ENCODE data around the gene PCBP3. TPM values are rescaled to one million over a fixed set of nuclear protein-coding genes. Genes with fewer than 3 reads are reported as not detected.
A peak's percentile ranks its signal among the peaks of the same experiment; 100 is the strongest.

The PCBP3 gene
- total RNA-seq, 1 donor from 2014 or later, result 3.8 TPM

DNA sequence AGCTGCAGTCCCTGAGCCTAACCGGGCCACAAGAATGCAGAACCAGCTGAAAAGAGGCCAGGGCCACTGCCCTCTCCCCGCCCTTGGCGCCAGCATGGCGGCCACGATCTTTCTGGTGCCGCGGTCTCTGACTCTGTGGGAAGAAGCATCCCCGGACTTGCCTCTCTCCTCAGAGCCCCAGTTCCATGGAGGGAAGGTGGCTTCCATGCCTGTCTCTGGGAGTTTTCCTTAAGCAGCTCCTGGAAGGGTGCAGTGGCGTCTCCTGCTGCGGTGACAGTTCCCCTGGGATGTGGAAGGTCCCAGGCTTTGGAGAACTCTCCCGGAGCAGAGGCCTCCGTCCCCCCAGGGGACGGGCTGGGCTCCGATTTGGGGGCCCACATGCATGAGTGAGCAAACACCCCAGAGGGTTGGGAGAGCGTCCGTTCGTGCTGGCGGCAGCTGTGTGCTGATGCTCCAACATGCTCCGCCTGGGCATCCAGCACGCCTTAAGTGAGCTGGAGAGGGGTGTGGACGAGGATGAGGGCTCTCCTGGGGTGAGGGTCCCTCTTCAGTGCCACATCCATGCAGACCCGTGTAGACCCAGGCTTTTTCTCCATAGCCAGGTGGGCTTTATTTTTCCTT is 228.2 kb downstream of the PCBP3 start:
- Histone ChIP-seq H3K27ac (no peak overlapping the region), H3K4me3 (no peak overlapping the region), H3K27me3 (no peaks in the 10 kb centered on the region), H3K9me3 (no peaks in the 10 kb centered on the region), H3K4me1 (no peaks in the 10 kb centered on the region), H3K36me3 (no peaks in the 10 kb centered on the region)
- intact Hi-C loops (cut with DNase I), result no loop called here
- ATAC-seq (no peak), DNase-seq (peak; percentile 60)
- TF ChIP-seq, protein P1, sequence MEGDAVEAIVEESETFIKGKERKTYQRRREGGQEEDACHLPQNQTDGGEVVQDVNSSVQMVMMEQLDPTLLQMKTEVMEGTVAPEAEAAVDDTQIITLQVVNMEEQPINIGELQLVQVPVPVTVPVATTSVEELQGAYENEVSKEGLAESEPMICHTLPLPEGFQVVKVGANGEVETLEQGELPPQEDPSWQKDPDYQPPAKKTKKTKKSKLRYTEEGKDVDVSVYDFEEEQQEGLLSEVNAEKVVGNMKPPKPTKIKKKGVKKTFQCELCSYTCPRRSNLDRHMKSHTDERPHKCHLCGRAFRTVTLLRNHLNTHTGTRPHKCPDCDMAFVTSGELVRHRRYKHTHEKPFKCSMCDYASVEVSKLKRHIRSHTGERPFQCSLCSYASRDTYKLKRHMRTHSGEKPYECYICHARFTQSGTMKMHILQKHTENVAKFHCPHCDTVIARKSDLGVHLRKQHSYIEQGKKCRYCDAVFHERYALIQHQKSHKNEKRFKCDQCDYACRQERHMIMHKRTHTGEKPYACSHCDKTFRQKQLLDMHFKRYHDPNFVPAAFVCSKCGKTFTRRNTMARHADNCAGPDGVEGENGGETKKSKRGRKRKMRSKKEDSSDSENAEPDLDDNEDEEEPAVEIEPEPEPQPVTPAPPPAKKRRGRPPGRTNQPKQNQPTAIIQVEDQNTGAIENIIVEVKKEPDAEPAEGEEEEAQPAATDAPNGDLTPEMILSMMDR (IDR thresholded peaks at IDR 0.05), result no peak

DNA sequence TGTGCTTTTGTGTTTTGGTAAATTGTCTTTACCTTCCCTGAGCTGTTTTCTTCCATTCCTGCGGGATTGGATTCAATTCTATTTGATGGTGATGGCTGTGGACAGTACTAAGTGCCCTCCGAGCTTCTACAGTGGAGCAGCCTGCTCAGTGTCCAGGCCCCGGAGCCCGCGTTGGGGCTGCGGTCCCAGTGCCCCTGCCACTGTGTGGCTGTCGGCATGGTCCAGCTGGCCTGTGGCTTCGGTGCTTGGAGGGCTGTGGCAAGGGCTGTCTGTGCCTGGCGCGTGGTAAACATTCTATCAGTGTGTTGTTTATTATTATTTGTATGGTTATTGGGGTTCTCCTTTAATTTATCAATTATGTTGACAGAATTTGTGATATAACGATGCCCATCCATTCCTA is 228.9 kb downstream of the PCBP3 start:
- TF ChIP-seq, protein P1 (IDR thresholded peaks at IDR 0.05), result no peak
- H3K4me1 ChIP-seq, result no peaks in the 10 kb centered on the region
- DNase-seq (no peak), ATAC-seq (no peak)
- no peaks in the 10 kb centered on the region for H3K27me3 ChIP-seq
- intact Hi-C loops (cut with DNase I), result no loop called here
- no peak overlapping the region for H3K4me3 ChIP-seq
- no peaks in the 10 kb centered on the region for H3K36me3 ChIP-seq
- H3K9me3 ChIP-seq, result no peaks in the 10 kb centered on the region
- H3K27ac ChIP-seq, result no peak overlapping the region

DNA sequence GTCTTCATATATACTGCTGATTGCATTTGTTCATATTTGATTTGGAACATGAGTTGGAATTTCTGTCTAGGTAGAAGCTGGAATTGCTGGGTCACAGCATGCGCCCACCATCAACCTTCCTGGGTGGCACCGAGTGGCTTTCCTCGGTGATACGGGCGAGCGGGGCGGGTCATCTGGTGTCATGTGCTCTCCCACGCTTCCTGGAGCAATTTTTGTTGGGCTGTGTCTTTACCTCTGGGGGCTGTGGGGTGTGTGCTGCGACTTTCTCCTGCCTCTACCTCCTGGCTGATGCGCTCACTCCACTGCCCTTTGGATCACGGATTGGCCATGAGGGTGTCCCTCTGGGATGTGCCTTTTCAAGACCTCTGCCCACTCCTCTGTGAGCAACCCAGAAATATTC is 229.4 kb downstream of the PCBP3 start:
- ATAC-seq (no peak), DNase-seq (no peak)
- no peaks in the 10 kb centered on the region for H3K4me1 ChIP-seq
- intact Hi-C loops (cut with DNase I), result no loop called here
- no peak overlapping the region for H3K4me3 ChIP-seq
- H3K27ac ChIP-seq, result no peak overlapping the region
- H3K36me3 ChIP-seq, result no peaks in the 10 kb centered on the region
- peaks cover 4% of the 10 kb centered on the region for H3K27me3 ChIP-seq
- TF ChIP-seq, protein P1 (IDR thresholded peaks at IDR 0.05), result no peak
- no peaks in the 10 kb centered on the region for H3K9me3 ChIP-seq

DNA sequence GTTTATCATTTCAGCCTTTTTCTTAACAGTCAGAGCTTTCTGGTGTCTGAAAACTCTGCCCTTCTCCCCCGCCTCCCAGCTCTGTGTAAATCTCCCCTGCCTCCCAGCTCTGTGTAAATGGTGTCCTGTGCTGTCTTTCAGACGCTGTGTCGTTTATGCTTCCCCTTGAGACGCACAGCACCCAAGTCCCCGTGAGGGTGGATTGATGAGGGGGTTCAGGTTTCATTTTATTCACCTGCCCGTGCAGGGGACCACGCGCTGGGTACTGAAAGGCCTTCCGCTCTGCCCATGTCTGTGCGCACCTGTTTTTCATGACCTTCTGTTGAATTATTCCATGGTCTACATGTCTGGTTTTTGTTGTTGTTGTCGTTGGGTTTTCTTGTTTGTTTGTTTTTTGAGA is 229.9 kb downstream of the PCBP3 start:
- no peak for ATAC-seq
- Histone ChIP-seq H3K27ac (no peak overlapping the region), H3K4me1 (no peaks in the 10 kb centered on the region), H3K36me3 (no peaks in the 10 kb centered on the region), H3K9me3 (no peaks in the 10 kb centered on the region), H3K4me3 (no peak overlapping the region), H3K27me3 (peaks cover 7% of the 10 kb centered on the region)
- no peak for DNase-seq
- TF ChIP-seq, protein P1 (IDR thresholded peaks at IDR 0.05), result no peak
- intact Hi-C loops (cut with DNase I), result no loop called here

DNA sequence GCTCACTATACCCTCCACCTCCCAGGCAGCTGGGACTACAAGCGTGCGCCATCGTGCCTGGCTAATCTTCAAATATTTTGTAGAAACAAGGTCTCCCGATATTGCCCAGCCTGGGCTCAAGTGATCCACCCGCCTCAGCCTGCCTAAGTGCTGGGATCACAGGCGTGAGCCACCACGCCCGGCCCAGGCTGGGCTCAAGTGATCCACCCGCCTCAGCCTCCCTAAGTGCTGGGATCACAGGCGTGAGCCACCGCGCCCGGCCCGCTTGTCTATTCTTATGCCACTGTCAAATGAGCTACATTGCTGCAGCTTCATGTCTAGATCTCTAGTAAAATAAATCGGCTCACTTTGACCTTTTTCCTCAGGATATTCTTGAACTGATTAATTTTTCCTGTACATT is 230.3 kb downstream of the PCBP3 start:
- TF ChIP-seq, protein P1 (IDR thresholded peaks at IDR 0.05), result no peak
- DNase-seq (no peak), ATAC-seq (no peak)
- Histone ChIP-seq H3K27ac (no peak overlapping the region), H3K9me3 (no peaks in the 10 kb centered on the region), H3K27me3 (peaks cover 7% of the 10 kb centered on the region), H3K4me3 (no peak overlapping the region), H3K36me3 (no peaks in the 10 kb centered on the region), H3K4me1 (no peaks in the 10 kb centered on the region)
- intact Hi-C loops (cut with DNase I), result no loop called here
